H1 (cell line): ENCODE data around the gene PRR5L. TPM values are rescaled to one million over a fixed set of nuclear protein-coding genes. Genes with fewer than 3 reads are reported as not detected.

Experiments used
- CTCF ChIP-seq, 3 experiments: IDR thresholded peaks; 1 replicate in 2 of 3; 2 replicates in 1 of 3; pipeline versions ENCODE4 v1.5.1 to v1.6.1; 2011; ENCODE audit warnings: low read length in 3 of 3, mild to moderate bottlenecking in 3 of 3, inconsistent platforms in 2 of 3, low read depth in 1 of 3, moderate library complexity in 1 of 3; ENCODE audit not compliant: insufficient read depth in 1 of 3; ENCODE audit errors: control extremely low read depth in 1 of 3
- GABPA ChIP-seq: IDR thresholded peaks from 2 replicates; pipeline ENCODE4 v1.6.1; 2011; ENCODE audit warnings: mild to moderate bottlenecking, low read length, moderate library complexity, borderline replicate concordance; ENCODE audit not compliant: insufficient read depth
- SAP30 ChIP-seq: fragments of 300-600 bp; sonication (generic); IDR thresholded peaks from 2 replicates; pipeline ENCODE4 v1.7.1; 2012; ENCODE audit warnings: low read length, moderate library complexity, mild to moderate bottlenecking, inconsistent platforms; ENCODE audit not compliant: insufficient read depth, insufficient replicate concordance
- polyA plus RNA-seq, 7 experiments: library from polyadenylated mRNA; depleted of rRNA in 3 of 7; stranded (reverse) in 5 of 7; unstranded in 2 of 7; fragments of >200 nt in 5 of 7; fragments of 200-250 nt in 2 of 7; gene quantifications; 1 replicate in 5 of 7; 2 replicates in 1 of 7; 4 replicates in 1 of 7; pipeline versions ENCODE4 v1.2.1 to v1.2.3, GENCODE V29; 2011 to 2013; ENCODE audit warnings: missing spikeins in 2 of 7, mixed read lengths in 2 of 7
- total RNA-seq: library from RNA; stranded (reverse); fragmentation: NEBNext Ultra II Directional; extraction: Animal tissue kit (Norgen Biotek cat#: 25700); gene quantifications from 2 replicates; pipeline ENCODE4 v1.2.1, GENCODE V29; 2021

The PRR5L gene
- total and polyA plus RNA-seq, 2 of the 8 experiments (the other 6 are each of a cell fraction or from before 2014, with no cell fraction given): 6.6 to 10.1 TPM

GRCh38 chr11:36358436-36358835, 62.3 kb downstream of the PRR5L start (continued):
- TF ChIP-seq SAP30 (no peak), GABPA (no peak), CTCF (IDR thresholded peaks at IDR 0.05; ENCODE audit: control extremely low read depth in 1 of 3, insufficient read depth in 1 of 3, low read depth in 1 of 3, low read length in 3 of 3) (no peak)
